ENCODE data around the gene DOCK9. TPM values are rescaled to one million over a fixed set of nuclear protein-coding genes. Genes with fewer than 3 reads are reported as not detected.

The DOCK9 gene
- total and polyA plus RNA-seq, 9 donors, result 31.0 to 75.3 (median 45.4) TPM

DNA sequence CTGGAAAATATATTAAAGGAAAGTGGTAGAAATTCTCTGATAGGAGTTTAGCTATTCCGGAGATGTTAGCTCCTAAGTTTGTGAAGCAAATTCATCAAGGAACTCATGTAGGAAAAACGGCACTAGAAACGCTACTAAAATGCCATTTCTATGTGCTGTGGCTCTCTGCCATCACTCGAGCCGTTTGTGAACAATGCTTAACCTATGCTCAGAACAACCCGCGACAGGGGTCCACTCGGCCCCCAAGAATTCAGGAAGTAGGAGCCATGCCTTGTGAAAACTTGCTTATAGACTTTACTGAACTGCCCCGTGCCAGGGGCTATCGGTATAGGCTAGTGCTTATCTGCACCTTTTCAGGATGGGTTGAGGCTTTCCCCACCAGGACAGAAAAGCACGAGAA lies 211.2 kb downstream of the DOCK9 start:
- Histone ChIP-seq H3K27ac (no peak overlapping the region), H3K27me3 (no peaks in the 10 kb centered on the region), H3K4me1 (ENCODE audit: insufficient read depth) (no peaks in the 10 kb centered on the region), H3K4me3 (no peak overlapping the region), H3K36me3 (no peaks in the 10 kb centered on the region), H3K9me3 (no peaks in the 10 kb centered on the region)
- WGBS, 3 donors, result 81 to 83% (median 83%) methylated on average over 11 of the region's 11 CpGs
- DNase-seq, result no peak
- intact Hi-C loops (cut with DNase I), result no loop called here
- TF ChIP-seq CTCF (IDR thresholded peaks at IDR 0.05) (no peak), EP300 (IDR thresholded peaks at IDR 0.05) (no peak), POLR2A (IDR thresholded peaks at IDR 0.05) (no peak)

DNA sequence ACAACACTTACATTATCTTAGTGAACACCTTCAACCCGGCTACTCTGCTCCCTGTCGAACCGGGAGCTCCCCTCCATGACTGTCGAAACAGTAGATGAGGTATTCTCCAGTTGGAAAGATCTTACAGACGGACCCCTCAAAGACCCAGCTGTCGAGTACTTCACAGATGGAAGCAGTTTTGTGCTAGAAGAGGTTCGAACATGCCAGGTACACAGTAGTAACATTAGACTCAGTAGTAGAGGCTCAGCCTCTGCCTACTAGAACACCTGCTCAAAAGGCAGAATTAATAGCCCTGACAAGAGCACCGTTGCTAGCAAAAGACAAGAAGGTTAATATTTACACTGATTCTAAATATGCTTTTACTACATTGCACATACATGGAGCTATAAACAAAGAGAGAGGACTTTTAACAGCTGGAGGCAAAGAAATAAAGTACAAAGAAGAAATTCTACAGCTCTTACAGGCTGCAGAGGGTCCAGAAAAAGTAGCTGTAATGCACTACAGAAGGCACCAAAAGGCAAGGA lies 211.8 kb downstream of the DOCK9 start:
- TF ChIP-seq EP300 (IDR thresholded peaks at IDR 0.05) (no peak), POLR2A (IDR thresholded peaks at IDR 0.05) (no peak), CTCF (IDR thresholded peaks at IDR 0.05) (no peak)
- WGBS, 3 donors, result 81 to 88% (median 83%) methylated on average over 8 of the region's 8 CpGs
- intact Hi-C loops (cut with DNase I), result no loop called here
- Histone ChIP-seq H3K4me3 (no peak overlapping the region), H3K27ac (no peak overlapping the region), H3K27me3 (no peaks in the 10 kb centered on the region), H3K36me3 (no peaks in the 10 kb centered on the region), H3K4me1 (ENCODE audit: insufficient read depth) (no peaks in the 10 kb centered on the region), H3K9me3 (no peaks in the 10 kb centered on the region)
- no peak for DNase-seq

- peak overlapping the region; percentile 8 for H3K4me3 ChIP-seq
- DNase-seq, result no peak
- TF ChIP-seq EP300 (IDR thresholded peaks at IDR 0.05), result no peak
- no peak for TF ChIP-seq CTCF (IDR thresholded peaks at IDR 0.05)
- TF ChIP-seq POLR2A (IDR thresholded peaks at IDR 0.05), result no peak
- 35 to 48% (median 40%) methylated on average over 15 of the region's 15 CpGs for WGBS, 3 donors
- H3K27me3 ChIP-seq, result no peaks in the 10 kb centered on the region
- no peak overlapping the region for H3K27ac ChIP-seq
- no peaks in the 10 kb centered on the region for H3K4me1 ChIP-seq (ENCODE audit: insufficient read depth)
- no peaks in the 10 kb centered on the region for H3K36me3 ChIP-seq
- intact Hi-C loops (cut with DNase I), result no loop called here
- H3K9me3 ChIP-seq, result no peaks in the 10 kb centered on the region
These were observed 215.8 kb downstream of the DOCK9 start for GRCh38 chr13:98761986-98762616.

DNA sequence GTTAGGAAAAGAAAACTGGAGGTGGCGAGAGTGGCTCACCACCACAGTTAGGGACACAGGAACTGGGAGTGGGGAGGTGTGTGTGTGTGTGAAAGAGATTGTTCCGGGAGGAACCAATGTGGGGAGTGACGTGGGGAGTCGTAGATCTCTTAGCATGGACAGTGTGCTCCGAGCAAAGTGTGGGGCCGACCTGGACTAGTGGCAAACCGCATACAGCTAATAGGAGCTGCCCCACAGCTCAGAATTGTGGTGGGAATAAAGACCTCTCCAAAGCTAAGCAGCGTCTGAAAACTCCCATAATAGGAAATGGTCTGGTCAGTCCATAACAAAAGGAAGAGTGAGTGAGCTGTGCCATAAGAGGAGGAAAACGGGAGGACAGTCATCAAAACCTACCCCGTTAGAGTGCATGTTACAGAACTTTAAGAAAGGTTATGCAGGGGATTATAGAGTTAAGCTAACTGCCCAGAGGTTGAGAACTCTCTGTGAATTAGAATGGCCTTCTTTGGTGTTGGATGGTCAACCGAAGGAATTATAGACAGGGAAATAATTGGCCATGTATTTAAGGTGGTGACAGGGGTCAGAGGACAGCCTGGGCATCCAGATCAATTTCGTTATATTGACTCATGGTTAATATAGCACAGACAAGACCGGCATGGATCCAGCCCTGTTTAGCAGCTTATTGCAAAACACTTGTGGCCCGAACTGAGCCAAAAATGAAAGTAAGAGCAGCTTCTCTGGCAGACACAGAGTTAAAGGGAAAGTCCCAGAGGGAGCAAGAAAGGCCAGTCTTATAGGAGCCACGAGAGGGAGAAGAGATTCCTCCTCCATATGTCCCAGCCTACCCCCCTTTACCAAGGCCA lies 216.5 kb downstream of the DOCK9 start:
- TF ChIP-seq POLR2A (IDR thresholded peaks at IDR 0.05) (no peak), EP300 (IDR thresholded peaks at IDR 0.05) (no peak), CTCF (IDR thresholded peaks at IDR 0.05) (no peak)
- DNase-seq, result no peak
- no peak overlapping the region for H3K27ac ChIP-seq
- intact Hi-C loops (cut with DNase I), result no loop called here
- H3K27me3 ChIP-seq, result no peaks in the 10 kb centered on the region
- 54 to 59% (median 56%) methylated on average over 15 of the region's 15 CpGs for WGBS, 3 donors
- H3K36me3 ChIP-seq, result no peaks in the 10 kb centered on the region
- H3K4me3 ChIP-seq, result peak overlapping the region; percentile 8
- H3K9me3 ChIP-seq, result no peaks in the 10 kb centered on the region
- no peaks in the 10 kb centered on the region for H3K4me1 ChIP-seq (ENCODE audit: insufficient read depth)

Measured in ovary (tissue), 9 donors.